OCI-LY3 (cell line): ENCODE results near the gene SERPINF2.

Source experiments
- H2AFZ ChIP-seq: fragments of 200-600, 300-600 bp; shearing (Covaris generic); 2 replicates; pipeline ENCODE4 v1.6.0; 2014; ENCODE audit warnings: antibody characterized with exemption, low read depth, low read length
- H3K27ac ChIP-seq: fragments of 200-600, 300-600 bp; sonication (generic); 2 replicates; pipeline ENCODE4 v1.5.1; 2014; ENCODE audit warnings: mild to moderate bottlenecking, low read length, moderate library complexity, mixed read lengths
- H3K27me3 ChIP-seq: fragments of 200-600, 300-600 bp; sonication (generic); 2 replicates; pipeline ENCODE4 v1.6.1; 2014; ENCODE audit warnings: low read depth, low read length, mixed read lengths
- H3K36me3 ChIP-seq: fragments of 200-600, 300-600 bp; sonication (generic); replicated peaks from 2 replicates; pipeline ENCODE3; 2014; ENCODE audit warnings: low read depth, low read length, mixed read lengths
- H3K4me1 ChIP-seq: fragments of 300-600, 200-600 bp; sonication (generic); 2 replicates; pipeline ENCODE4 v1.6.1; 2014; ENCODE audit warnings: low read length, mixed read lengths
- H3K4me2 ChIP-seq: fragments of 200-600, 300-600 bp; sonication (generic); 2 replicates; pipeline ENCODE4 v1.6.1; 2014; ENCODE audit warnings: low read length, mixed read lengths
- H3K4me3 ChIP-seq: fragments of 300-600, 200-600 bp; sonication (generic); 2 replicates; pipeline ENCODE4 v1.5.1; 2014; ENCODE audit warnings: antibody characterized with exemption, mild to moderate bottlenecking, low read length, moderate library complexity
- H3K79me2 ChIP-seq: fragments of 300-600, 200-600 bp; shearing (Covaris generic); 2 replicates; pipeline ENCODE4 v1.6.1; 2014; ENCODE audit warnings: mild to moderate bottlenecking, low read length, mixed read lengths
- H3K9ac ChIP-seq: fragments of 300-600, 200-600 bp; shearing (Covaris generic); 2 replicates; pipeline ENCODE4 v1.6.0; 2014; ENCODE audit warnings: mild to moderate bottlenecking, low read length, moderate library complexity
- H3K9me3 ChIP-seq: fragments of 200-600, 300-600 bp; shearing (Covaris generic); 2 replicates; pipeline ENCODE4 v1.6.1; 2014; ENCODE audit warnings: low read length, mixed read lengths; ENCODE audit not compliant: insufficient read depth
- H4K20me1 ChIP-seq: fragments of 200-600, 300-600 bp; sonication (generic); 2 replicates; pipeline ENCODE4 v1.6.1; 2016; ENCODE audit warnings: low read length, mixed read lengths; ENCODE audit not compliant: insufficient read depth
- CTCF ChIP-seq: fragments of 200-600, 300-600 bp; sonication (generic); IDR thresholded peaks from 2 replicates; pipeline ENCODE4 v1.5.1; 2014; ENCODE audit warnings: antibody characterized with exemption, low read length, low read depth
- EZH2phosphoT487 ChIP-seq: fragments of 200-600 bp; shearing (Covaris generic); IDR thresholded peaks from 2 replicates; pipeline ENCODE4 v1.6.1; 2018; ENCODE audit warnings: antibody characterized with exemption, mixed run types, low read depth

The SERPINF2 gene

GRCh38 chr17:1733759-1734158 lies 8.9 kb upstream of the SERPINF2 start:
- H3K4me1 ChIP-seq = no peaks in the 10 kb centered on the region
- TF ChIP-seq EZH2phosphoT487 (no peak), CTCF (no peak)
- H4K20me1 ChIP-seq = no peaks in the 10 kb centered on the region
- H3K79me2 ChIP-seq = 0 out of 2 replicates have a peak, but pooled peaks cover 2% of the 10 kb centered on the region
- H2AFZ ChIP-seq = no peak overlapping the region
- no peaks in the 10 kb centered on the region for H3K9me3 ChIP-seq
- H3K36me3 ChIP-seq = peaks cover 9% of the 10 kb centered on the region
- no peak overlapping the region for H3K9ac ChIP-seq
- no peak overlapping the region for H3K27ac ChIP-seq
- H3K4me3 ChIP-seq = no peak overlapping the region
- no peak overlapping the region for H3K4me2 ChIP-seq
- H3K27me3 ChIP-seq = no peaks in the 10 kb centered on the region

GRCh38 chr17:1735418-1735817 lies 7.3 kb upstream of the SERPINF2 start:
- TF ChIP-seq EZH2phosphoT487 (no peak), CTCF (no peak)
- Histone ChIP-seq H4K20me1 (no peaks in the 10 kb centered on the region), H3K4me2 (no peak overlapping the region), H3K36me3 (peaks cover 9% of the 10 kb centered on the region), H3K9me3 (no peaks in the 10 kb centered on the region), H3K9ac (no peak overlapping the region), H3K27me3 (no peaks in the 10 kb centered on the region), H2AFZ (no peak overlapping the region), H3K4me3 (no peak overlapping the region), H3K4me1 (no peaks in the 10 kb centered on the region), H3K79me2 (no peaks in the 10 kb centered on the region), H3K27ac (no peak overlapping the region)

- H3K9ac ChIP-seq = no peak overlapping the region
- TF ChIP-seq EZH2phosphoT487 (no peak), CTCF (no peak)
- H3K9me3 ChIP-seq = no peaks in the 10 kb centered on the region
- no peak overlapping the region for H3K4me3 ChIP-seq
- no peaks in the 10 kb centered on the region for H3K79me2 ChIP-seq
- H3K27ac ChIP-seq = no peak overlapping the region
- no peaks in the 10 kb centered on the region for H4K20me1 ChIP-seq
- H3K36me3 ChIP-seq = peaks cover 9% of the 10 kb centered on the region
- H3K27me3 ChIP-seq = no peaks in the 10 kb centered on the region
- no peak overlapping the region for H3K4me2 ChIP-seq
- no peaks in the 10 kb centered on the region for H3K4me1 ChIP-seq
- H2AFZ ChIP-seq = no peak overlapping the region
Measured at GRCh38 chr17:1735834-1736347, 6.8 kb upstream of the SERPINF2 start.

GRCh38 chr17:1736348-1737281 lies 6.1 kb upstream of the SERPINF2 start:
- Histone ChIP-seq H3K27ac (no peak overlapping the region), H3K79me2 (no peaks in the 10 kb centered on the region), H3K4me3 (no peak overlapping the region), H3K4me2 (no peak overlapping the region), H3K9ac (no peak overlapping the region), H2AFZ (no peak overlapping the region), H4K20me1 (no peaks in the 10 kb centered on the region), H3K9me3 (no peaks in the 10 kb centered on the region), H3K4me1 (no peaks in the 10 kb centered on the region), H3K36me3 (peaks cover 9% of the 10 kb centered on the region), H3K27me3 (no peaks in the 10 kb centered on the region)
- no peak for TF ChIP-seq EZH2phosphoT487
- TF ChIP-seq CTCF = no peak
